Measurements from ENCODE around the gene PDLIM3.

GRCh38 chr4:185467991-185468390, 67.3 kb downstream of the PDLIM3 start:
- TF ChIP-seq CTCF (IDR thresholded peaks at IDR 0.05; ENCODE audit: low read depth, low read length): no peak
- no peak for TF ChIP-seq POLR2A (IDR thresholded peaks at IDR 0.05; ENCODE audit: extremely low read depth, insufficient read length)
- TF ChIP-seq MAX (IDR thresholded peaks at IDR 0.05; ENCODE audit: low read depth, low read length): no peak

All from NB4 (cell line).